ENCODE results near the gene MCF2L. TPM values are rescaled to one million over a fixed set of nuclear protein-coding genes. Genes with fewer than 3 reads are reported as not detected.
"Not testable (repeated sequence)": the region's sequence is repeated elsewhere in the genome, so short reads cannot be mapped to it uniquely, and the experiment has no call there.

MCF2L gene
- polyA plus RNA-seq, 3 donors = 18.0 to 77.6 (median 53.4) TPM

GRCh38 chr13:113105032-113105920 lies 136.3 kb downstream of the MCF2L start, which contains the start of gene F7:
F7 (plus strand) TSS chr13:113105791; CDS start chr13:113105842, 51 bp downstream.
- WGBS, 3 donors = 48 to 71% (median 68%) methylated on average over 17 of the region's 17 CpGs
- H3K27ac ChIP-seq (ENCODE audit: low read depth, low read length) = no peak within 1 kb of the TSS

GRCh38 chr13:113105921-113106452 lies 137.0 kb downstream of the MCF2L start:
- H3K27ac ChIP-seq (ENCODE audit: low read depth, low read length) = no peak overlapping the region
- WGBS, 3 donors = 46 to 59% (median 51%) methylated on average over 16 of the region's 16 CpGs

GRCh38 chr13:113106711-113107351 lies 137.8 kb downstream of the MCF2L start:
- 73 to 82% (median 78%) methylated on average over 23 to 25 of the region's 25 CpGs for WGBS, 3 donors
- H3K27ac ChIP-seq (ENCODE audit: low read depth, low read length) = no peak overlapping the region

- 96 to 98% (median 98%) methylated on average over 8 to 27 of the region's 27 CpGs for WGBS, 3 donors
- H3K27ac ChIP-seq (ENCODE audit: low read depth, low read length) = not testable (repeated sequence)
Measured at GRCh38 chr13:113108521-113108920, 139.5 kb downstream of the MCF2L start.

- no peak overlapping the region for H3K27ac ChIP-seq (ENCODE audit: low read depth, low read length)
- WGBS, 3 donors = 26 to 35% (median 31%) methylated on average over 61 to 73 of the region's 73 CpGs
Measured at GRCh38 chr13:113109151-113110047, 140.4 kb downstream of the MCF2L start.

GRCh38 chr13:113110048-113110851 lies 141.2 kb downstream of the MCF2L start:
- H3K27ac ChIP-seq (ENCODE audit: low read depth, low read length) = no peak overlapping the region
- WGBS, 3 donors = 1 to 2% (median 2%) methylated on average over 57 to 98 of the region's 99 CpGs

GRCh38 chr13:113110852-113111315 lies 141.9 kb downstream of the MCF2L start:
- H3K27ac ChIP-seq (ENCODE audit: low read depth, low read length) = no peak overlapping the region
- 21 to 23% (median 21%) methylated on average over 45 to 49 of the region's 49 CpGs for WGBS, 3 donors

- H3K27ac ChIP-seq (ENCODE audit: low read depth, low read length) = not testable (repeated sequence)
- 87 to 92% (median 90%) methylated on average over 5 of the region's 5 CpGs for WGBS, 3 donors
Measured at GRCh38 chr13:113111821-113112220, 142.8 kb downstream of the MCF2L start.

- H3K27ac ChIP-seq (ENCODE audit: low read depth, low read length) = not testable (repeated sequence)
- 83 to 92% (median 88%) methylated on average over 1 of the region's 1 CpG for WGBS, 3 donors
Measured at GRCh38 chr13:113112475-113112874, 143.5 kb downstream of the MCF2L start.

- WGBS, 3 donors = 51 to 63% (median 52%) methylated on average over 9 of the region's 9 CpGs
Measured at GRCh38 chr13:113112893-113113845, 144.2 kb downstream of the MCF2L start.

GRCh38 chr13:113113846-113114271 lies 144.8 kb downstream of the MCF2L start:
- WGBS, 3 donors = 89 to 94% (median 90%) methylated on average over 8 of the region's 8 CpGs
- H3K27ac ChIP-seq (ENCODE audit: low read depth, low read length) = no peak overlapping the region

More at GRCh38 chr13:113112893-113113845, 144.2 kb downstream of the MCF2L start:
- H3K27ac ChIP-seq (ENCODE audit: low read depth, low read length) = no peak overlapping the region

- no peak overlapping the region for H3K27ac ChIP-seq (ENCODE audit: low read depth, low read length)
- WGBS, 3 donors = 88 to 90% (median 88%) methylated on average over 17 of the region's 17 CpGs
Measured at GRCh38 chr13:113114511-113115362, 145.7 kb downstream of the MCF2L start.

- WGBS, 3 donors = 80 to 84% (median 81%) methylated on average over 21 of the region's 21 CpGs
- no peak overlapping the region for H3K27ac ChIP-seq (ENCODE audit: low read depth, low read length)
Measured at GRCh38 chr13:113115363-113116205, 146.6 kb downstream of the MCF2L start.

- H3K27ac ChIP-seq (ENCODE audit: low read depth, low read length) = no peak overlapping the region
- 84 to 87% (median 85%) methylated on average over 10 of the region's 10 CpGs for WGBS, 3 donors
Measured at GRCh38 chr13:113116206-113116800, 147.3 kb downstream of the MCF2L start.
